HepG2 (cell line): ENCODE results near the gene EED. TPM values are rescaled to one million over a fixed set of nuclear protein-coding genes. Genes with fewer than 3 reads are reported as not detected.

ENCODE experiments used
- BATF2 ChIP-seq: sonication (generic); formaldehyde crosslinking; IDR thresholded peaks from 2 replicates; pipeline ENCODE4 v1.8.0; 2022; ENCODE audit warnings: mild to moderate bottlenecking, missing genetic modification reagents, moderate library complexity
- HNF4G ChIP-seq, 2 experiments: sonication (generic) in 1 of 2; formaldehyde crosslinking in 1 of 2; IDR thresholded peaks; 2 replicates each; pipeline versions ENCODE4 v1.4.0 to v1.6.1; 2011 to 2020; ENCODE audit warnings: borderline replicate concordance in 2 of 2, low read depth in 2 of 2, mild to moderate bottlenecking in 2 of 2, low read length in 1 of 2, missing genetic modification reagents in 1 of 2, moderate library complexity in 1 of 2
- MIER3 ChIP-seq: IDR thresholded peaks from 2 replicates; pipeline ENCODE4 v1.6.1; 2016; ENCODE audit warnings: missing compliant biosample characterization, borderline replicate concordance
- NBN ChIP-seq: fragments of 450-650 bp; conservative IDR thresholded peaks from 2 replicates; pipeline ENCODE4 v1.6.1; 2017
- NCOA5 ChIP-seq: sonication (generic); formaldehyde crosslinking; IDR thresholded peaks from 2 replicates; pipeline ENCODE4 v1.4.0; 2020; ENCODE audit warnings: missing genetic modification reagents
- PHF20 ChIP-seq: sonication (generic); formaldehyde crosslinking; IDR thresholded peaks from 2 replicates; pipeline ENCODE4 v1.5.0; 2020; ENCODE audit warnings: mild to moderate bottlenecking, missing genetic modification reagents
- REL ChIP-seq: sonication (generic); formaldehyde crosslinking; conservative IDR thresholded peaks from 2 replicates; pipeline ENCODE4 v1.8.0; 2022; ENCODE audit warnings: mild to moderate bottlenecking, missing genetic modification reagents, moderate library complexity
- RNF2 ChIP-seq: fragments of 450-650 bp; conservative IDR thresholded peaks from 2 replicates; pipeline ENCODE4 v1.6.1; 2016; ENCODE audit warnings: low read depth
- SNRNP70 ChIP-seq: fragments of 200-400 bp; formaldehyde crosslinking; IDR thresholded peaks from 2 replicates; pipeline ENCODE4 v1.6.1; 2017; ENCODE audit warnings: mild to moderate bottlenecking, low read depth, low read length, moderate library complexity
- TSC22D2 ChIP-seq: sonication (generic); formaldehyde crosslinking; IDR thresholded peaks from 2 replicates; pipeline ENCODE4 v1.5.1; 2020; ENCODE audit warnings: missing genetic modification reagents, mild to moderate bottlenecking, borderline replicate concordance
- U2AF2 ChIP-seq: fragments of 200-400 bp; formaldehyde crosslinking; IDR thresholded peaks from 2 replicates; pipeline ENCODE4 v1.6.1; 2017; ENCODE audit warnings: low read depth, mild to moderate bottlenecking, low read length
- YY1 ChIP-seq: IDR thresholded peaks from 2 replicates; pipeline ENCODE4 v1.6.1; 2011; ENCODE audit warnings: low read length, low read depth, moderate library complexity, mild to moderate bottlenecking; ENCODE audit not compliant: insufficient read depth, insufficient replicate concordance
- ZNF160 ChIP-seq: sonication (generic); formaldehyde crosslinking; IDR thresholded peaks from 2 replicates; pipeline ENCODE4 v1.8.0; 2022; ENCODE audit warnings: mild to moderate bottlenecking, inconsistent platforms, missing genetic modification reagents
- ZNF30 ChIP-seq: sonication (generic); formaldehyde crosslinking; IDR thresholded peaks from 2 replicates; pipeline ENCODE4 v1.5.0; 2020; ENCODE audit warnings: mild to moderate bottlenecking, missing genetic modification reagents
- ZNF317 ChIP-seq: sonication (generic); formaldehyde crosslinking; IDR thresholded peaks from 2 replicates; pipeline ENCODE4 v1.5.0; 2020; ENCODE audit warnings: mild to moderate bottlenecking, missing genetic modification reagents
- ZNF382 ChIP-seq: sonication (generic); formaldehyde crosslinking; IDR thresholded peaks from 2 replicates; pipeline ENCODE4 v1.5.0; 2020; ENCODE audit warnings: missing genetic modification reagents, mild to moderate bottlenecking, borderline replicate concordance
- ZNF576 ChIP-seq: sonication (generic); formaldehyde crosslinking; IDR thresholded peaks from 2 replicates; pipeline ENCODE4 v1.4.0; 2020; ENCODE audit warnings: mild to moderate bottlenecking, missing genetic modification reagents
- ZNF619 ChIP-seq: sonication (generic); formaldehyde crosslinking; IDR thresholded peaks from 2 replicates; pipeline ENCODE4 v1.4.0; 2020; ENCODE audit warnings: mild to moderate bottlenecking, missing genetic modification reagents
- ZNF776 ChIP-seq: sonication (generic); formaldehyde crosslinking; IDR thresholded peaks from 2 replicates; pipeline ENCODE4 v1.4.0; 2020; ENCODE audit warnings: mild to moderate bottlenecking, missing genetic modification reagents
- ZNF790 ChIP-seq: sonication (generic); formaldehyde crosslinking; IDR thresholded peaks from 2 replicates; pipeline ENCODE4 v1.8.0; 2022; ENCODE audit warnings: missing genetic modification reagents, mild to moderate bottlenecking, borderline replicate concordance
- ZNF816 ChIP-seq: sonication (generic); formaldehyde crosslinking; IDR thresholded peaks from 2 replicates; pipeline ENCODE4 v1.8.0; 2022; ENCODE audit warnings: missing genetic modification reagents, mild to moderate bottlenecking, borderline replicate concordance
- polyA plus RNA-seq, 8 experiments: library from polyadenylated mRNA; depleted of rRNA in 3 of 8; stranded (reverse) in 7 of 8; unstranded in 1 of 8; fragments of >200 nt; fragmentation: Illumina TruSeq in 4 of 8; extraction: Trizol in 4 of 8; gene quantifications; 2 replicates each; pipeline versions ENCODE4 v1.2.1 to v1.2.3, GENCODE V29; 2011 to 2016; ENCODE audit warnings: low read depth in 4 of 8, missing spikeins in 1 of 8, mixed read lengths in 1 of 8; ENCODE audit not compliant: insufficient read depth in 1 of 8
- total RNA-seq, 5 experiments: library from RNA; depleted of rRNA; stranded (reverse); fragments of >200 nt; fragmentation: Illumina TruSeq; extraction: Trizol; gene quantifications; 2 replicates each; pipeline ENCODE4 v1.2.3, GENCODE V29; 2016; ENCODE audit warnings: low read depth in 1 of 5
- TF ChIP-seq, protein P1 (sequence below): IDR thresholded peaks from 2 replicates; pipeline ENCODE4 v1.6.1; 2012; ENCODE audit warnings: low read length, improper control_type of control experiment
- TF ChIP-seq, protein P2 (sequence below): sonication (generic); formaldehyde crosslinking; IDR thresholded peaks from 2 replicates; pipeline ENCODE4 v1.5.1; 2020; ENCODE audit warnings: mild to moderate bottlenecking, moderate library complexity, missing genetic modification reagents

Gene EED
- total and polyA plus RNA-seq, 2 of the 13 experiments (the other 11 are each of a cell fraction or from before 2014, with no cell fraction given): 11.0 to 28.4 TPM

- TF ChIP-seq NCOA5 (no peak), MIER3 (CRISPR knock-in tag) (no peak), TSC22D2 (no peak), ZNF160 (CRISPR knock-in tag) (no peak), ZNF790 (CRISPR knock-in tag) (no peak), ZNF317 (CRISPR knock-in tag) (no peak; the same call in 1 of the 2 replicates), HNF4G (IDR thresholded peaks at IDR 0.05; ENCODE audit: borderline replicate concordance, low read depth, low read length) (peak; percentile 21; the same call in 1 of the 2 replicates), HNF4G (CRISPR knock-in tag; IDR thresholded peaks at IDR 0.05; ENCODE audit: borderline replicate concordance, low read depth) (no peak), SNRNP70 (no peak), U2AF2 (no peak), ZNF576 (CRISPR knock-in tag) (0 out of 2 replicates have a peak, but pooled peaks have one; percentile 46), NBN (no peak), REL (CRISPR knock-in tag) (no peak), PHF20 (no peak), RNF2 (no peak), YY1 (no peak), ZNF816 (CRISPR knock-in tag) (no peak), ZNF382 (CRISPR knock-in tag) (no peak), ZNF619 (CRISPR knock-in tag) (no peak), ZNF776 (CRISPR knock-in tag) (0 out of 2 replicates have a peak, but pooled peaks have one; percentile 43), ZNF30 (no peak), BATF2 (CRISPR knock-in tag) (0 out of 2 replicates have a peak, but pooled peaks have one; percentile 19)
- TF ChIP-seq, protein P1, sequence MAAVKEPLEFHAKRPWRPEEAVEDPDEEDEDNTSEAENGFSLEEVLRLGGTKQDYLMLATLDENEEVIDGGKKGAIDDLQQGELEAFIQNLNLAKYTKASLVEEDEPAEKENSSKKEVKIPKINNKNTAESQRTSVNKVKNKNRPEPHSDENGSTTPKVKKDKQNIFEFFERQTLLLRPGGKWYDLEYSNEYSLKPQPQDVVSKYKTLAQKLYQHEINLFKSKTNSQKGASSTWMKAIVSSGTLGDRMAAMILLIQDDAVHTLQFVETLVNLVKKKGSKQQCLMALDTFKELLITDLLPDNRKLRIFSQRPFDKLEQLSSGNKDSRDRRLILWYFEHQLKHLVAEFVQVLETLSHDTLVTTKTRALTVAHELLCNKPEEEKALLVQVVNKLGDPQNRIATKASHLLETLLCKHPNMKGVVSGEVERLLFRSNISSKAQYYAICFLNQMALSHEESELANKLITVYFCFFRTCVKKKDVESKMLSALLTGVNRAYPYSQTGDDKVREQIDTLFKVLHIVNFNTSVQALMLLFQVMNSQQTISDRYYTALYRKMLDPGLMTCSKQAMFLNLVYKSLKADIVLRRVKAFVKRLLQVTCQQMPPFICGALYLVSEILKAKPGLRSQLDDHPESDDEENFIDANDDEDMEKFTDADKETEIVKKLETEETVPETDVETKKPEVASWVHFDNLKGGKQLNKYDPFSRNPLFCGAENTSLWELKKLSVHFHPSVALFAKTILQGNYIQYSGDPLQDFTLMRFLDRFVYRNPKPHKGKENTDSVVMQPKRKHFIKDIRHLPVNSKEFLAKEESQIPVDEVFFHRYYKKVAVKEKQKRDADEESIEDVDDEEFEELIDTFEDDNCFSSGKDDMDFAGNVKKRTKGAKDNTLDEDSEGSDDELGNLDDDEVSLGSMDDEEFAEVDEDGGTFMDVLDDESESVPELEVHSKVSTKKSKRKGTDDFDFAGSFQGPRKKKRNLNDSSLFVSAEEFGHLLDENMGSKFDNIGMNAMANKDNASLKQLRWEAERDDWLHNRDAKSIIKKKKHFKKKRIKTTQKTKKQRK: no peak
- TF ChIP-seq, protein P2, sequence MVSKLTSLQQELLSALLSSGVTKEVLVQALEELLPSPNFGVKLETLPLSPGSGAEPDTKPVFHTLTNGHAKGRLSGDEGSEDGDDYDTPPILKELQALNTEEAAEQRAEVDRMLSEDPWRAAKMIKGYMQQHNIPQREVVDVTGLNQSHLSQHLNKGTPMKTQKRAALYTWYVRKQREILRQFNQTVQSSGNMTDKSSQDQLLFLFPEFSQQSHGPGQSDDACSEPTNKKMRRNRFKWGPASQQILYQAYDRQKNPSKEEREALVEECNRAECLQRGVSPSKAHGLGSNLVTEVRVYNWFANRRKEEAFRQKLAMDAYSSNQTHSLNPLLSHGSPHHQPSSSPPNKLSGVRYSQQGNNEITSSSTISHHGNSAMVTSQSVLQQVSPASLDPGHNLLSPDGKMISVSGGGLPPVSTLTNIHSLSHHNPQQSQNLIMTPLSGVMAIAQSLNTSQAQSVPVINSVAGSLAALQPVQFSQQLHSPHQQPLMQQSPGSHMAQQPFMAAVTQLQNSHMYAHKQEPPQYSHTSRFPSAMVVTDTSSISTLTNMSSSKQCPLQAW (CRISPR knock-in tag): no peak
These were observed 1.1 kb downstream of the EED start (continued) for GRCh38 chr11:86245369-86246292.
